CD4-positive, alpha-beta T cell treated with Interferon gamma for 1 hour (primary cell): ENCODE results near the gene PITPNM1.
"Not testable (repeated sequence)": the region's sequence is repeated elsewhere in the genome, so short reads cannot be mapped to it uniquely, and the experiment has no call there.

ENCODE experiments used
- DNase-seq: peaks from one replicate; pipeline ENCODE4 v3.0.0-alpha.2; 2020

PITPNM1 gene

DNA sequence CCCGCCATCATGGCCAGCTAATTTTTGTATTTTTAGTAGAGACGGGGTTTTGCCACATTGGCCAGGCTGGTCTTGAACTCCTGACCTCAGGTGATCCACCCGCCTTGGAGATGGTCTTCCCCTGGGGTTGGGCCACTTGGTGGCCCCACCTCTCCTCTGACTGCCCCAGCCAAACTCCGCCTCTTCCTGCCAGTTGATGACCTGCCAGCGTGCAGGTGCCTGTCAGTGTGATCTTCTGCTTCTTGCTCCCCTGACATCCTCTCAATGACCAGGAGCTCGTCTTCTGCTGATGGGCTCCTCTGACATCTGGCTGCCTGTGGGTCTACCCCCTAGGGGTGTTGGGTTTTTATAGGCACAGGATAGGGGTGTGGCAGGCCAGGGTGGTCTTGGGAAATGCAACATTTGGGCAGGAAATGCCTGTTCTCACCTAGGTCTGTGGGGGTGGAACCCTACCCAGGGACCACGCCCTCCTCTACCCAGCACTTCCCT is 19.2 kb downstream of the PITPNM1 start:
- peak; percentile 69 for DNase-seq

- peak; percentile 65 for DNase-seq
Observed at GRCh38 chr11:67484847-67485311, 20.3 kb downstream of the PITPNM1 start.

DNA sequence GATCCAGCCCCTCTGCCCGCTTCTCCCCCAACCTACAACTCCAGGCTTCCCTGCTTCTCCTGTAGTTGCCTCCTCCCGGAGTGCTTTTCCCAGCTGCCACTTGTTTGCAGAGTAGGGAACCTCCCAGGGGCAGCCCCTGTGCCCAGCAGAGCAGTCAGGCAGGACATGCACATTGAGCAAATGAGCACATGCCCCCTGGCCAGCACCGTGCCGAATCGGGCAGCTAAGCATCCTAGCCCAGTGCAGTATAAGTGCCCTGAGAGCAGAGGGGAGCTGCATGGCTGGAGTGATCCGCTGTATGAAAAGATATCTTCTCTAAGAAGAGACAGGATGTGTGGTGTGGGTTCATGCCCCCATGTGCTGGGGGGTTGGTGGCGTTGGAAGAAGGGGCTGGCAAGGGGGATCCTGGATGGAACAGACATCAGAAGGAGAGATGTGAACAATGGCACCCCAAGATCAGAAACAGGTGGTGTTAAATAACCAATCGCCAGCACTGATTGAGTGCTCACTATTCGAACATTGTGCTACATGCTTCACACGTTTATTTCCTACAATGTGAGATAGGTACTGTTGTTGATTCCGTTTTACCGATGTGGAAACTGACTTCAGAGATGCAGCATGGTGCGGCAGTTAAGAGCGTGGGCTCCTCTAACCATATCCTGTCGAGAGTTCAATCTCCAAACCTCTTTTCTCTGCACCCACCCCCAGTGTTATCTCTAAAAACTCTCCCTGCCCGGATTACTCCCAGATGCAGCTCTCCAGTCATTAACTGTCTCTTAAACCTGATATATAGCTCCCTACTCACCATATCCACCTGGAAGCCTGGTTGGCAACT is 21.1 kb downstream of the PITPNM1 start:
- peak; percentile 32 for DNase-seq

DNA sequence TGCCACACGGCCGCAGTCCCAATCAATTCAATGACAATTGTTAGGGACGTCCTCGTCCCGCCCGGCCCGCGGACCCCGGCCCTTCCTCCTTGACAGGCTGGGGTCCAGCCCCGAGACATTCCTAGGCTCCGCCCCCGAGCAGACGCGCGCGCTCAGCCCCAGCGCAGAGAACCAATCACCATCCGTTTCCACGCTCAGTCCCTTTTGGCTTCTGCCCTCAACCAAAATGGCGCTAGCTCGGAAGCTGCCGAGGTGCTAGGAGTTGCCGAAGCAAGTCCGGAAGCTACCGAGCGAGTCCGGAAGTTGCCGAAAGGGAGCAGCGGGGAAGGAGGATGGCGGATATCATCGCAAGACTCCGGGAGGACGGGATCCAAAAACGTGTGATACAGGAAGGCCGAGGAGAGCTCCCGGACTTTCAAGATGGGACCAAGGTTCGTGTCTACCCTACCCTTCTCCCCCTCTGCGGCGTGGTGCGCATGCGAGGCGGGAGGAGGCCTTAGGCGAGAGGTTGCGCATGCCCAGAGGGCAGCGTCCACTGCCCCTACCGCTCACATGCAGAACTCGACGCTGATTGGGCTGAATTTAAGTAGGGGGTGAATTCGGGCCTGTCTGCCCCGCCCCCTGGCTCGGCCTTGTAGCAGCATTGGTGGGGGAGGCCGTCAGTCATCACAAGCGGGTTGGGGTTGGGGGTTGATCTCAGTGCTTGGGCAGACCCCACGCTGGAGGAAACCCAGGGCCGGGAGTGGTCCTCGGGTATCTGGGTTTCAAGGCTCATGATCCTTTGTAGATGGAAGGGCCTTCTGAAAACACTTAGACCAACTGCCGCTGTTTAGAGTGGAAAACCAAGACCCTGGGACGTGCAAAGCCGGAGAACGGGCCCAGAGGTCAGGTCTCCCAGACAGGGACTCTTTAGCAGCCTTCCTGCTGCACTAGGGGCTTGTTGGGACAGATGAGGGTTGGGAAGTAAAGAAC is 22.1 kb downstream of the PITPNM1 start, which contains the start of gene AIP:
TSS of gene AIP (plus strand) at position 200 of the 972 bp plus-strand sequence. CDS start at position 333, 133 bp downstream.
- peak; percentile 97 for DNase-seq

DNA sequence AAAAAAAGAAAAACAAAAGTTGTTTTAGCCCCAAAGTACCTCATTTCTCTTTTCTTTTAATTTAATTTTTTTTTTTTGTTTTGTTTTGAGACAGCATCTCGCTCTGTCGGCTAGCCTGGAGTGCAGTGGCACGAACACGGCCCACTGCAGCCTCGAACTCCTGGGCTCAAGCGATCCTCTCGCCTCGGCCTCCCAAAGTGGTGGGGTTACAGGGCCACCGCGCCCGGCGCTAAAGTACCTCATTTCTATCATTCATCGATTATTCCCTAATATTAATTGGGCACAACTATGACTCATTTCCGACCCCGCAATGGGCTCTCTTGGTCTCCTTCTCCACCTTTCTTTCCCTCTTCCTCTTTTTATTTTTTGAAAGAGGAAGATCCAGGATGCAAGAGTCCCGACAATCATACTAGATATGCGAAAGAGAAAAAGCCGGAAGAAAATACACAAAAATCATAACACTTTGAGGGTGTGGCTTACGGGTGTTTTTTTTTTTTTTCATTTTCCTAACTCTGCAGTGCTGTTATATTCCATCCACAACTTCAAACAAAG is 22.8 kb downstream of the PITPNM1 start:
- no peak for DNase-seq

- DNase-seq = not testable (repeated sequence)
Observed at GRCh38 chr11:67477344-67478050, 27.7 kb downstream of the PITPNM1 start.

GRCh38 chr11:67476692-67477091 is 28.5 kb downstream of the PITPNM1 start:
- DNase-seq = not testable (repeated sequence)

DNA sequence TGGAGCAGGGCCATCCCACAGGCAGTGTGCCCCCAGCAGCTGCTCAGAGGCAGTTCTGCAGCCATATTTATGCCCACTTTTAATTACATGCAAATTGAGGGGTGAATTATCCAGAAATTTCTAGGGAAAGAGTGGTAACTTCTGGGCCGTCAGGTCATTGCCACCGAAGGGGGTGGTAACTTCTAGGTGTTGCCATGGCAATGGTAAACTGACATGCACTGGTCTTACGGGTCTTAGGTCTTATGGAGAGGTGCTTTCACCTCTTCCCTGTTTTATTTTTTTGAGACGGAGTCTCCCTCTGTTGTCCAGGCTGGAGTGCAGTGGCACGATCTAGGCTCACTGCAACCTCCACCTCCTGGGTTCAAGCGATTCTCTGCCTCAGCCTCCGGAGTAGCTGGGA is 32.3 kb downstream of the PITPNM1 start:
- no peak for DNase-seq

DNA sequence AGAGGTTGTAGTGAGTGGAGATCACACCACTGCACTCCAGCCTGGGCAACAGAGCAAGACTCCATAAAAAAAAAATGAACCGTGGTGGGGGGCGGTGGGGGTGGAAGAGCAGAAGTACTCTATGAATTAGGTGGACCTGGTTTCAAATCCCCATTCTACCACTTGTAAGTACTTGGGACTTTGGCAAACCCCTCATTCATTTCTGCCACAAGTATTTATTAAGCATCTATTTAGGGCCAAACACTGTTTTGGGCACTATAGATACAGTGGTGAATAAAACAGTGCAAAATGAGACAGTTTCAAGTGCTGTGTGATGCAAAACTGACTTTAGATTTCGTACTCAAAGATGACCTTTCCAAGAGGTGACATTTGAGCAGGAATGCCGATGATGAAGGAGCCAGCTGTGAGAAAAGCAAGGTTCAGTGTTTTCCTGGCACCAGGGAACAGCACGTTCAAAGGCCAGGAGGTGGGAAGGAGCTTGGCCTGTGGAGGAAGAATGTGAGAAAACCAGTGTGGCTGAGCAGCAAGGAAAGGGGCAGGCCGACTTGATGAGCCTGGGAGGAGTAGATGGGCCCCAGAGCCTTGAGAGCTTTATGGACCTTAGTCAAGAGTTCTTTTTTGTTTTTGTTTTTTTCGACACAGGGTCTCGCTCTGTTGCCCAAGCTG is 34.7 kb downstream of the PITPNM1 start:
- no peak for DNase-seq

- DNase-seq = no peak
Observed at GRCh38 chr11:67469508-67469811, 35.7 kb downstream of the PITPNM1 start.

DNA sequence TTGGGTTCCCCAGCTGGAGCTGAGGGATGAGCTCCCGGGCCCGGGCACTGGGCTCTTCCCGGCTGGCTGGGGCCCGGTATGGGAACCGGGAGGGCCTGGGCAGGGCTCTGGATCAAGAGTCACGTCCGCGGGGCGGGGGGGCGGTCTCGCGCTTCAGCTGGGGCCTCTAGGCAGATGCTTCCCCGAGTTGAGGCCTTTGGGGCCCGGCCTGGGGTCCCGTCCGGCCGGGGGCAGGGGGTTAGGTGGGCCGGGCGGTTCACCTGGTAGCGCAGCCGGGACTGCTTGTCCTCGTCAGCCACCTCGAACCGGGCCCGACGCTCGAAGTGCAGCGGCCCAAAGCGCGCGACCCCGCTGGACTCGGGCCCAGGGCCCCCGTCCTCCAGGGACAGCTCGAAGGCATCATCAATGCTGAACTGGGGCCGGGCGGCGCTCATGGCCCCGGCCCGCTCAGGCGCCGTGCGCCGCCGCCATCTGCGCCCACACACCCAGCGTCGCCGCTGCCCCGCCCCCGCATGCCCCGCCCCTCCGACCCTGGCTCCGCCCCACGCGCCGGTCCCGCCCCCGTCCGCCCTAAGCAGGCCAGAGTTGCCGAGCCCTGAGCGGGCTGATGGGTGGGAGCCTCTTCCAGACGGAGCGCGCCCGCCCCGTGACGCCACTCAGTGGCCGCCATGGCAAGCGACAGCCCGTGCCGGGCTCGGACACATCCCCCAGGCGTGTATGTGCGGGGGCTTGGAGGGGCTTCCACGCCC is 36.2 kb downstream of the PITPNM1 start, which contains the start of gene TMEM134:
TSS of gene TMEM134 (minus strand) at position 493 of the 749 bp plus-strand sequence. CDS start at position 434, 59 bp downstream.
- peak; percentile 93 for DNase-seq

GRCh38 chr11:67468456-67468758 is 36.8 kb downstream of the PITPNM1 start:
- DNase-seq = no peak

GRCh38 chr11:67468056-67468455 is 37.1 kb downstream of the PITPNM1 start:
- no peak for DNase-seq

GRCh38 chr11:67466962-67467771 is 38.0 kb downstream of the PITPNM1 start:
- no peak for DNase-seq

DNA sequence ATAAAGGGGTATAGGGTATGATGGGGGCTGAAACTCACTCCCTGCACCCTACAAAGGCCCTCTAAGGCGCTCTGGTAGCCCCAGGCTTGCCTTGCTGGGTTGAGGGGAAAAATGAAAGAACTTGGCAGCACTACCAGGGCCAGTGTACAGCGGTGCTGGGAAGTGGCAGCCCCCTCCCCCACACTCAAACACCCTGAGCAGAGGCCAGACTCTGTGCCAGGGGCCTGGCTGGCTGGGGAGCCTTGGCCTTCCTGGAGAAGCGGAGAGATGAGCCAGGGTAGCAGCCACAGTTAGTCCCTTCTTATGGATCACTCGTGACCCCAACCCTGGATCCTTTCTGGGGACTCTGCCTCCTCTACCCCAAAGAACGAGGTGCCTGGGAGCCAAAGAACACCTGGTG is 38.8 kb downstream of the PITPNM1 start:
- no peak for DNase-seq

DNA sequence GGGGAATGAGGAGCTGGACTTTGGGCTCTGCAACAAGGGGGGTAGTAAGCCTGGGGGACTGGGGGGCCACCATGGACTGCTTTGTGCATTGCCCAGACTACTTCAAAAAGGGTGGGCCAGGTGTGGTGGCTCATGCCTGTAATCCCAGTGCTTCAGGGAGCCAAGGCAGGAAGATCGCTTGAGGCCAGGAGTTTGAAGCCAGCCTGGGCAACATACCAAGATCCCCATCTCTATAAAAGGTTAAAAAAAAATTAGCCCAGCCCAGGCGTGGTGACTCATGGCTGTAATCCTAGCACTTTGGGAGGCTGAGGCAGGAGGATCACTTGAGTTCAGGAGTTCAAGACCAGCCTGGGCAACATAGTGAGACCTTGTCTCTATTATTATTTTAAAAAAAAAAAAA is 39.6 kb downstream of the PITPNM1 start:
- not testable (repeated sequence) for DNase-seq

GRCh38 chr11:67465189-67465510 is 40.0 kb downstream of the PITPNM1 start:
- no peak for DNase-seq

DNA sequence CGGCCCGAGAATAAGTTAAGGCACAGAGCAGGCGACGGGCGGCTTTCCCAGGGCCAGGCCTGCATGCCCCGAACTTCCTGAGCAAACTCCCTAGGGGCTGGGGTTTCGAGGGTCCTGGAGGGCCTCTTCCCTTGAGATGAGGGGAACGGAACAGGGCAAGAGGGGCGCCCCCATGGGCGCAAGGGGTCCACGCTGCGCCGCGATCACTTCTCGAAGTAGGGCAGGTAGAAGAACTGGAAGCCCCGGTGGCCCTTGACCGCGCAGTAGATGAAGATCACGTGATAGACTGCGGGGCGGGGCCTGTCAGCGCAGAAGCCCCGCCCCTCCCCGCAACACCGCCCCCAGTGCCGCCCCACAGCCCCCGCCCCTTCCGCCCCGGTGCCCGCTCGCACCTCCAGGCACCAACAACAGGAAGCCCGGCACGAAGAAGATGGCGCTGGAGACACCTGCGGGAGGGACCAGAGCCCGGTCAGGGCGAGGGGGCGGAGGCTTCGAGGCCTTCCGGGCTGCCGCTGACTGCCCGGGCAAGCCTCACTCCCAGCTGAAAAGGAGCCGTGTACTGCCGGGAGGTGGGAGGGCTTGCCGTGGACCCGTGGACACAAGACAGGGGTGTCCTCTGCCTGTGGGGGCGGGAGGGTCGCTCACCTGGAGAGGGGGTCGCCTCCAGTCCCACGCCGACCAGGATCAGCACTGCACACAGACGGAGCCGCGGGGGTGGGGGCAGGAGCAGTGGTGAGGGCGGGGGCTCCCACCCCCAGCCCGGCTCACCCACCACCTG is 40.6 kb downstream of the PITPNM1 start:
- DNase-seq = peak; percentile 95

GRCh38 chr11:67463680-67464410 is 41.3 kb downstream of the PITPNM1 start:
- peak; percentile 68 for DNase-seq
